ENCODE results near the gene MRPL47. TPM values are rescaled to one million over a fixed set of nuclear protein-coding genes. Genes with fewer than 3 reads are reported as not detected.
A peak's percentile ranks its signal among the peaks of the same experiment; 100 is the strongest.

The MRPL47 gene
- total and polyA plus RNA-seq, 10 of the 15 experiments (the other 5 are each of a cell fraction or from before 2014, with no cell fraction given) = 40.6 to 237 (median 73.9) TPM

DNA sequence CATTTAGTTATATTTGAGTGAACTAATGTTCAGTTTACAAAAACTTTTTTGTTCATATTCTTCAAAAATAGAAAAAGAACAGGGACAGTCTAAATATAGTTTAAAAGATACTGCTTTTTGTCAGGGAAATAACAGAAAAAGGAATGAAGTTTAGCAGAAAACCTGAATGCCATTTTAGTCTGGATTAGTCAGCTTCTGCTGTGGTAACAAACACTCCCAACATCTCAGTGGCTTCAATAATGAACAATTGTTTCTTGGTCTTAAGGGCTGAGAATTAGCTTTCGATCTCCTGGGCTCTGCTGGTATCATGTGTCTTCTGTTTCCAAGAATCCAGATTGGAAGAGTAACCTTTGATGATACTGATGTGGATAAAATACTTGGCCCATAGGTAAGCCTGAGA, 36.0 kb upstream of the MRPL47 start:
- ChIA-PET RAD21 (ENCODE audit: unreplicated experiment) (no interaction called here), CTCF (interaction anchor here (0.7 kb wide), 1 partner anchor 9 kb away, joined by 4 read pairs; no protein-coding TSS in a partner anchor), POLR2A (no interaction called here), SMC1A (ENCODE audit: uncharacterized antibody, unreplicated experiment) (no interaction called here)
- no peak overlapping the region for H3K4me2 ChIP-seq (ENCODE audit: control insufficient read depth, insufficient read depth)
- H3K4me3 ChIP-seq = no peak overlapping the region
- no peak overlapping the region for H3K27ac ChIP-seq (ENCODE audit: control insufficient read depth, insufficient read depth)
- H3K79me2 ChIP-seq (ENCODE audit: control insufficient read depth, insufficient read depth, low read length) = no peaks in the 10 kb centered on the region
- H3K36me3 ChIP-seq (ENCODE audit: control insufficient read depth in 2 of 2, insufficient read depth in 2 of 2, low read length in 1 of 2) = no peaks in the 10 kb centered on the region
- H3K9me3 ChIP-seq (replicated peaks; ENCODE audit: control insufficient read depth, insufficient read depth, low read length) = no peaks in the 10 kb centered on the region
- in situ Hi-C loops (cut with MboI) = no loop called here
- WGBS (ENCODE audit: insufficient coverage, insufficient replicate concordance, low lambda C conversion rate, missing lambda C conversion rate) = 90% methylated on average over 1 of the region's 1 CpG
- DNase-seq (ENCODE audit: low read depth, low spot score) = no peak
- H3K9ac ChIP-seq (ENCODE audit: control insufficient read depth, insufficient read depth, low read length) = no peak overlapping the region
- ATAC-seq = no peak
- H4K20me1 ChIP-seq (ENCODE audit: control insufficient read depth, insufficient read depth) = no peaks in the 10 kb centered on the region
- TF ChIP-seq ZSCAN29 (IDR thresholded peaks at IDR 0.05) (no peak), RB1 (IDR thresholded peaks at IDR 0.05; ENCODE audit: borderline replicate concordance) (no peak), RELA (IDR thresholded peaks at IDR 0.05; ENCODE audit: borderline replicate concordance, partially characterized antibody) (no peak), ZNF217 (IDR thresholded peaks at IDR 0.05) (no peak), WRNIP1 (IDR thresholded peaks at IDR 0.05; ENCODE audit: borderline replicate concordance, low read depth, low read length) (no peak), POLR2AphosphoS2 (IDR thresholded peaks at IDR 0.05; ENCODE audit: low read depth, low read length) (no peak)
- 0 out of 2 replicates have a peak, but pooled peaks cover 3% of the 10 kb centered on the region for H3K4me1 ChIP-seq (ENCODE audit: control insufficient read depth, insufficient read depth, low read length)
- H3K27me3 ChIP-seq (replicated peaks in 1 of 2; ENCODE audit: control insufficient read depth in 2 of 2, insufficient read depth in 2 of 2, low read length in 1 of 2) = no peaks in the 10 kb centered on the region
- intact Hi-C loops (cut with micrococcal nuclease; ENCODE audit: unreplicated experiment) = no loop called here
- no peak for FAIRE-seq
- no peak overlapping the region for H2AFZ ChIP-seq (ENCODE audit: control insufficient read depth, low read depth, low read length)
- BruUV-seq (replicated peaks) = no TSS peak

DNA sequence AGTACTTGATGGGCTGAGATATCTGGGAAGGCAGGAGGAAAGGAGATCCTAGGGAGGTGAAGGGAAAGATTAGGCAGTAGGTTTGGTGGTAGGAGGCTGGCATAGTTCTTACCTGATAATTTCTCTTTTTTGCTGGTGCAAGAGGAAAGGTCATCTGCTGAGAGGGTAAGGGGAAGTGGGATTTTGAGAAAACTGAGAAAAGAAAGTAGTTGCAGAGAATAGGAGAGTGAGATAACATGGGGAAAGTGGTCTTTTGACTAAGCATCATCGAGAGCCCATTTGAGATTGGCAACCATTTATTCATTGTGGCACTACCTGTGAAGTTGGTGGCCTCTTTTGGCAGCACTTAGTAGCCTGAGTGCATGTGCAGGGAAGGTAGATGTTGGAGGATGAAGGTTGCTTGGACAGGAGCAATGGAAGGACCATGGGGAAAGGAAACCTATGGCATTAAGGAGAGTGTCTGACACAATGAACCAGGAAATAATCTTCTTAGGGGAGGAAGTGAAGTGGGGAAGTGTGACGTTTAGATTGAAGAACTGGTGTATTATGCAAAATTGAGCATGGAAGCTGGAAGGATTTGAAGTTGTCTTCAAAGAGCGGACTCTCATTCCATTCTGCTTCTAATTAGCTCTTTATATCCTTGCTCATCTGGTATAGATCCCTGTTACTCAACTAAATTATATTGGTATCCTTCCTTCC, 26.5 kb upstream of the MRPL47 start:
- Histone ChIP-seq H3K4me1 (ENCODE audit: control insufficient read depth, insufficient read depth, low read length) (no peaks in the 10 kb centered on the region), H3K4me2 (ENCODE audit: control insufficient read depth, insufficient read depth) (no peak overlapping the region), H3K27ac (ENCODE audit: control insufficient read depth, insufficient read depth) (no peak overlapping the region), H3K4me3 (no peak overlapping the region), H4K20me1 (ENCODE audit: control insufficient read depth, insufficient read depth) (no peaks in the 10 kb centered on the region), H3K9ac (ENCODE audit: control insufficient read depth, insufficient read depth, low read length) (no peak overlapping the region), H3K9me3 (replicated peaks; ENCODE audit: control insufficient read depth, insufficient read depth, low read length) (no peaks in the 10 kb centered on the region), H2AFZ (ENCODE audit: control insufficient read depth, low read depth, low read length) (no peak overlapping the region), H3K36me3 (ENCODE audit: control insufficient read depth in 2 of 2, insufficient read depth in 2 of 2, low read length in 1 of 2) (no peaks in the 10 kb centered on the region), H3K27me3 (replicated peaks in 1 of 2; ENCODE audit: control insufficient read depth in 2 of 2, insufficient read depth in 2 of 2, low read length in 1 of 2) (no peaks in the 10 kb centered on the region), H3K79me2 (ENCODE audit: control insufficient read depth, insufficient read depth, low read length) (no peaks in the 10 kb centered on the region)
- ChIA-PET CTCF (interaction anchor here (1.2 kb wide), 1 partner anchor 20 kb away, joined by 3 read pairs; no protein-coding TSS in a partner anchor), SMC1A (ENCODE audit: uncharacterized antibody, unreplicated experiment) (no interaction called here), RAD21 (ENCODE audit: unreplicated experiment) (interaction anchor here (1.0 kb wide), 1 partner anchor 23 kb away, joined by 4 read pairs; no protein-coding TSS in a partner anchor), POLR2A (no interaction called here)
- WGBS (ENCODE audit: insufficient coverage, insufficient replicate concordance, low lambda C conversion rate, missing lambda C conversion rate) = 35% methylated on average over 3 of the region's 3 CpGs
- peak; percentile 58 for ATAC-seq
- in situ Hi-C loops (cut with MboI) = no loop called here
- TF ChIP-seq LARP7 (IDR thresholded peaks at IDR 0.05) (no peak), TCF3 (IDR thresholded peaks at IDR 0.05; ENCODE audit: borderline replicate concordance, insufficient read depth, low read depth, low read length) (no peak), SPI1 (IDR thresholded peaks at IDR 0.05; ENCODE audit: borderline replicate concordance, insufficient read depth, low read depth, low read length) (peak; percentile 7; the same call in 1 of the 2 replicates), RELA (IDR thresholded peaks at IDR 0.05; ENCODE audit: borderline replicate concordance, partially characterized antibody) (no peak)
- intact Hi-C loops (cut with micrococcal nuclease; ENCODE audit: unreplicated experiment) = no loop called here
- no peak for DNase-seq (ENCODE audit: low read depth, low spot score)
- FAIRE-seq = no peak
- BruUV-seq (replicated peaks) = no TSS peak

Data from GM12878 (cell line).